Osteocyte (in vitro differentiated cells): ENCODE data around the gene COCH. TPM values are rescaled to one million over a fixed set of nuclear protein-coding genes. Genes with fewer than 3 reads are reported as not detected.

Experiments used
- DNase-seq: peaks from one replicate; pipeline ENCODE4 v3.0.0; 2021; ENCODE audit warnings: mixed read lengths; ENCODE audit not compliant: unreplicated experiment; ENCODE audit errors: extremely low spot score
- H3K27ac Mint-ChIP-seq: one replicate; pipeline ENCODE4 v1.8.0; 2021; ENCODE audit warnings: mild to moderate bottlenecking, mixed read lengths; ENCODE audit not compliant: unreplicated experiment
- H3K27me3 Mint-ChIP-seq: one replicate; pipeline ENCODE4 v1.8.0; 2021; ENCODE audit warnings: mixed read lengths; ENCODE audit not compliant: unreplicated experiment
- H3K36me3 Mint-ChIP-seq: one replicate; pipeline ENCODE4 v1.8.0; 2021; ENCODE audit warnings: mixed read lengths; ENCODE audit not compliant: unreplicated experiment
- H3K4me1 Mint-ChIP-seq: one replicate; pipeline ENCODE4 v1.8.0; 2021; ENCODE audit warnings: mixed read lengths; ENCODE audit not compliant: unreplicated experiment
- H3K4me3 Mint-ChIP-seq: one replicate; pipeline ENCODE4 v1.8.0; 2021; ENCODE audit warnings: mild to moderate bottlenecking, moderate library complexity, mixed read lengths; ENCODE audit not compliant: unreplicated experiment
- H3K9me3 Mint-ChIP-seq: one replicate; pipeline ENCODE4 v1.8.0; 2021; ENCODE audit warnings: mixed read lengths; ENCODE audit not compliant: unreplicated experiment
- total RNA-seq: library from RNA; stranded (reverse); gene quantifications from 2 replicates; pipeline ENCODE4 v1.2.1, GENCODE V29; 2021
- TF ChIP-seq, protein P1 (sequence below): fragments of 200-600 bp; sonication (generic); IDR thresholded peaks from 2 replicates; pipeline ENCODE4 v1.5.0; 2021; ENCODE audit warnings: antibody characterized with exemption, mild to moderate bottlenecking, moderate library complexity

The COCH gene
- total RNA-seq, 1 donor from 2014 or later, result 6.0 TPM

DNA sequence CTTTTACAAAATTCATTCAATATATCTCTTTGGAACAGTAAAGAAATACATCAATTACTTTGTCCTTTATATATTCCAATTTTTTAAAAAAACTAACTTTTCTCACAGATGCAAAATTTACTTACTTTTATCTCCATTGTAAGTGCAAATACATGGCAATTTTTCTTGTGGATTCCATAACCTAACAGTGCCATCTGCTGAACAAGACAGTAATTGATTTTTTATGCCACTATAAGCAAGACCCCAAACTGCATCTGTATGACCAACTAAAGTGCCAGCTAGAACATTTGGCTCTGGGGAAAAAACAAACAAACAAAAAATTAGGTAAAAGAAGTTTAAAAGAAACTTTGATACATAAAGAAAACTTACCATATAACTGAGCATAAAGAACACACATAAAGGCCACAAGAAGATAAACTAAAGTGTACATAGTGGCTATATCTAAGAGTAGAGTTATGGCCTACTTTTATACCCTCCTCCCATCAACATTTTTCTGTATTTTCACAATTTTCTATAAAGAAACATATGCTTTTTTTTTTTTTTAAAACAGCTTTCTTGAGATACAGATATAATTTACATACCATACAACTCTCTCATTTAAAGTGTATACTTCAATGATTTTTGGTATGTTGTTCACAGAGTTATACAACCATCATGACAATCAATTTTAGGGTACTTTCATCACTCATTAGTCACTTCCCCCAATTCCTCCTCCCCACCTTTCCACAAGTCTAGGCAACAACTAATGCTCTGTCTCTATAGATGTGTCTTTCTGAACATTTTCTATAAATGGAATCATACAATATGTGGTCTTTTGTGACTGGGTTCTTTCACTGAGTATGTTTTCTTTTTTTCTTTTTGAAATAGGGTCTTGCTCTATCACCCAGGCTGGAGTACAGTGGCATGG, 32.6 kb downstream of the COCH start:
- Mint-ChIP-seq H3K27ac (no peak overlapping the region), H3K4me3 (no peak overlapping the region), H3K9me3 (no peaks in the 10 kb centered on the region), H3K36me3 (peaks cover 30% of the 10 kb centered on the region), H3K27me3 (no peaks in the 10 kb centered on the region), H3K4me1 (no peaks in the 10 kb centered on the region)
- TF ChIP-seq, protein P1, sequence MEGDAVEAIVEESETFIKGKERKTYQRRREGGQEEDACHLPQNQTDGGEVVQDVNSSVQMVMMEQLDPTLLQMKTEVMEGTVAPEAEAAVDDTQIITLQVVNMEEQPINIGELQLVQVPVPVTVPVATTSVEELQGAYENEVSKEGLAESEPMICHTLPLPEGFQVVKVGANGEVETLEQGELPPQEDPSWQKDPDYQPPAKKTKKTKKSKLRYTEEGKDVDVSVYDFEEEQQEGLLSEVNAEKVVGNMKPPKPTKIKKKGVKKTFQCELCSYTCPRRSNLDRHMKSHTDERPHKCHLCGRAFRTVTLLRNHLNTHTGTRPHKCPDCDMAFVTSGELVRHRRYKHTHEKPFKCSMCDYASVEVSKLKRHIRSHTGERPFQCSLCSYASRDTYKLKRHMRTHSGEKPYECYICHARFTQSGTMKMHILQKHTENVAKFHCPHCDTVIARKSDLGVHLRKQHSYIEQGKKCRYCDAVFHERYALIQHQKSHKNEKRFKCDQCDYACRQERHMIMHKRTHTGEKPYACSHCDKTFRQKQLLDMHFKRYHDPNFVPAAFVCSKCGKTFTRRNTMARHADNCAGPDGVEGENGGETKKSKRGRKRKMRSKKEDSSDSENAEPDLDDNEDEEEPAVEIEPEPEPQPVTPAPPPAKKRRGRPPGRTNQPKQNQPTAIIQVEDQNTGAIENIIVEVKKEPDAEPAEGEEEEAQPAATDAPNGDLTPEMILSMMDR, result peak; percentile 60
- no peak for DNase-seq

GRCh38 chr14:30907659-30908057, 33.3 kb downstream of the COCH start:
- TF ChIP-seq, protein P1, result no peak
- Mint-ChIP-seq H3K4me1 (no peaks in the 10 kb centered on the region), H3K27me3 (no peaks in the 10 kb centered on the region), H3K27ac (no peak overlapping the region), H3K4me3 (no peak overlapping the region), H3K36me3 (peaks cover 24% of the 10 kb centered on the region), H3K9me3 (no peaks in the 10 kb centered on the region)
- no peak for DNase-seq

DNA sequence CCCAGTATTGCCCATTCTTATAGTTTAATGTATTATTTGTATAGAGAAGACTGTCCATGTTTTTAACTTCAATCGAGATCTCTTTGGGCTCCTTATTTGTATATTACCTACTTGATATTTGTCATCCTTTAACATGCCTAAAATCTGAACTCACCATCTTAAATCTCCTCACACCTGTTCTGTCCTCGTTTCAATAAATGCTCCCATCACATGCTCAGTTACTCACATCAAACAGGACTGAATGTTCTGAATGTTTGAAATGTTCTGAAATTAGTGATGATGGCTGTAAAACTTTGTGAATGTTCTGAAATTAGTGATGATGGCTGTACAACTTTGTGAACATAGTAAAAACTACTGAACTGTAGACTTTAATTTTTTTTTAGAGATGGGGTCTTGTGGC, 34.5 kb downstream of the COCH start:
- Mint-ChIP-seq H3K9me3 (no peaks in the 10 kb centered on the region), H3K4me1 (peaks cover 11% of the 10 kb centered on the region), H3K4me3 (no peak overlapping the region), H3K36me3 (peaks cover 23% of the 10 kb centered on the region), H3K27ac (no peak overlapping the region), H3K27me3 (no peaks in the 10 kb centered on the region)
- TF ChIP-seq, protein P1, result no peak
- DNase-seq, result no peak

GRCh38 chr14:30914812-30915211, 40.5 kb downstream of the COCH start:
- TF ChIP-seq, protein P1, result no peak
- peaks cover 12% of the 10 kb centered on the region for H3K4me1 Mint-ChIP-seq
- H3K36me3 Mint-ChIP-seq, result peaks cover 17% of the 10 kb centered on the region
- H3K27ac Mint-ChIP-seq, result no peak overlapping the region
- DNase-seq, result no peak
- no peaks in the 10 kb centered on the region for H3K27me3 Mint-ChIP-seq
- H3K9me3 Mint-ChIP-seq, result no peaks in the 10 kb centered on the region
- no peak overlapping the region for H3K4me3 Mint-ChIP-seq

DNA sequence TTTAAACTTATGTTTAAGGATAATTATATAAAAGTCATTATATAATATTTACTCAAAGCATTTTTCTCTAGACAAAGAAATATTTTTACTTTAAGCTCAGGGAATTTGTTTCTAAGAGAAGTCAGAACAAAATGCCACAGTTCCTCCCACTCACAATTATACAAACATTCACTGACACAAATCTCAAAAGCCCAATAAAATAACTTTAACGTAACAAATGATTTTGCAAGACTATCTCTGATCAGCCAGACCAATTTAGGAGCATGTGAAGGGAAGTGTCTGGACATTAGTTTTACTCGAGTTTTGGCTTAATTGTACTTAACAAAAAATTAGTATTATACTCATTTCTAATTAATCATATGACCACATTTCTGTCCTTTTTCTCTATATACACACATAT, 41.2 kb downstream of the COCH start:
- Mint-ChIP-seq H3K36me3 (peaks cover 17% of the 10 kb centered on the region), H3K9me3 (no peaks in the 10 kb centered on the region), H3K4me1 (peaks cover 12% of the 10 kb centered on the region), H3K27me3 (no peaks in the 10 kb centered on the region), H3K27ac (no peak overlapping the region), H3K4me3 (no peak overlapping the region)
- TF ChIP-seq, protein P1, result no peak
- no peak for DNase-seq
